ENCODE data around the gene CSMD2. TPM values are rescaled to one million over a fixed set of nuclear protein-coding genes. Genes with fewer than 3 reads are reported as not detected.

Gene CSMD2
- total and polyA plus RNA-seq, 2 experiments from 2014 or later = 5.3 to 16.6 TPM

GRCh38 chr1:33768106-33768505 is 396.9 kb downstream of the CSMD2 start (continued):
- TF ChIP-seq, protein P1, sequence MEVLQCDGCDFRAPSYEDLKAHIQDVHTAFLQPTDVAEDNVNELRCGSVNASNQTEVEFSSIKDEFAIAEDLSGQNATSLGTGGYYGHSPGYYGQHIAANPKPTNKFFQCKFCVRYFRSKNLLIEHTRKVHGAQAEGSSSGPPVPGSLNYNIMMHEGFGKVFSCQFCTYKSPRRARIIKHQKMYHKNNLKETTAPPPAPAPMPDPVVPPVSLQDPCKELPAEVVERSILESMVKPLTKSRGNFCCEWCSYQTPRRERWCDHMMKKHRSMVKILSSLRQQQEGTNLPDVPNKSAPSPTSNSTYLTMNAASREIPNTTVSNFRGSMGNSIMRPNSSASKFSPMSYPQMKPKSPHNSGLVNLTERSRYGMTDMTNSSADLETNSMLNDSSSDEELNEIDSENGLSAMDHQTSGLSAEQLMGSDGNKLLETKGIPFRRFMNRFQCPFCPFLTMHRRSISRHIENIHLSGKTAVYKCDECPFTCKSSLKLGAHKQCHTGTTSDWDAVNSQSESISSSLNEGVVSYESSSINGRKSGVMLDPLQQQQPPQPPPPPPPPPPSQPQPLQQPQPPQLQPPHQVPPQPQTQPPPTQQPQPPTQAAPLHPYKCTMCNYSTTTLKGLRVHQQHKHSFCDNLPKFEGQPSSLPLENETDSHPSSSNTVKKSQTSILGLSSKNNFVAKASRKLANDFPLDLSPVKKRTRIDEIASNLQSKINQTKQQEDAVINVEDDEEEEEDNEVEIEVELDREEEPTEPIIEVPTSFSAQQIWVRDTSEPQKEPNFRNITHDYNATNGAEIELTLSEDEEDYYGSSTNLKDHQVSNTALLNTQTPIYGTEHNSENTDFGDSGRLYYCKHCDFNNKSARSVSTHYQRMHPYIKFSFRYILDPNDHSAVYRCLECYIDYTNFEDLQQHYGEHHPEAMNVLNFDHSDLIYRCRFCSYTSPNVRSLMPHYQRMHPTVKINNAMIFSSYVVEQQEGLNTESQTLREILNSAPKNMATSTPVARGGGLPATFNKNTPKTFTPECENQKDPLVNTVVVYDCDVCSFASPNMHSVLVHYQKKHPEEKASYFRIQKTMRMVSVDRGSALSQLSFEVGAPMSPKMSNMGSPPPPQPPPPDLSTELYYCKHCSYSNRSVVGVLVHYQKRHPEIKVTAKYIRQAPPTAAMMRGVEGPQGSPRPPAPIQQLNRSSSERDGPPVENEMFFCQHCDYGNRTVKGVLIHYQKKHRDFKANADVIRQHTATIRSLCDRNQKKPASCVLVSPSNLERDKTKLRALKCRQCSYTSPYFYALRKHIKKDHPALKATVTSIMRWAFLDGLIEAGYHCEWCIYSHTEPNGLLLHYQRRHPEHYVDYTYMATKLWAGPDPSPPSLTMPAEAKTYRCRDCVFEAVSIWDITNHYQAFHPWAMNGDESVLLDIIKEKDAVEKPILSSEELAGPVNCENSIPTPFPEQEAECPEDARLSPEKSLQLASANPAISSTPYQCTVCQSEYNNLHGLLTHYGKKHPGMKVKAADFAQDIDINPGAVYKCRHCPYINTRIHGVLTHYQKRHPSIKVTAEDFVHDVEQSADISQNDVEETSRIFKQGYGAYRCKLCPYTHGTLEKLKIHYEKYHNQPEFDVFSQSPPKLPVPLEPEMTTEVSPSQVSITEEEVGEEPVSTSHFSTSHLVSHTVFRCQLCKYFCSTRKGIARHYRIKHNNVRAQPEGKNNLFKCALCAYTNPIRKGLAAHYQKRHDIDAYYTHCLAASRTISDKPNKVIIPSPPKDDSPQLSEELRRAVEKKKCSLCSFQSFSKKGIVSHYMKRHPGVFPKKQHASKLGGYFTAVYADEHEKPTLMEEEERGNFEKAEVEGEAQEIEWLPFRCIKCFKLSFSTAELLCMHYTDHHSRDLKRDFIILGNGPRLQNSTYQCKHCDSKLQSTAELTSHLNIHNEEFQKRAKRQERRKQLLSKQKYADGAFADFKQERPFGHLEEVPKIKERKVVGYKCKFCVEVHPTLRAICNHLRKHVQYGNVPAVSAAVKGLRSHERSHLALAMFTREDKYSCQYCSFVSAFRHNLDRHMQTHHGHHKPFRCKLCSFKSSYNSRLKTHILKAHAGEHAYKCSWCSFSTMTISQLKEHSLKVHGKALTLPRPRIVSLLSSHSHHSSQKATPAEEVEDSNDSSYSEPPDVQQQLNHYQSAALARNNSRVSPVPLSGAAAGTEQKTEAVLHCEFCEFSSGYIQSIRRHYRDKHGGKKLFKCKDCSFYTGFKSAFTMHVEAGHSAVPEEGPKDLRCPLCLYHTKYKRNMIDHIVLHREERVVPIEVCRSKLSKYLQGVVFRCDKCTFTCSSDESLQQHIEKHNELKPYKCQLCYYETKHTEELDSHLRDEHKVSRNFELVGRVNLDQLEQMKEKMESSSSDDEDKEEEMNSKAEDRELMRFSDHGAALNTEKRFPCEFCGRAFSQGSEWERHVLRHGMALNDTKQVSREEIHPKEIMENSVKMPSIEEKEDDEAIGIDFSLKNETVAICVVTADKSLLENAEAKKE (CRISPR knock-in tag; IDR thresholded peaks at IDR 0.05) = no peak
- TF ChIP-seq ZNF114 (CRISPR knock-in tag; IDR thresholded peaks at IDR 0.05) = no peak
- TF ChIP-seq NANOG (IDR thresholded peaks at IDR 0.05; ENCODE audit: borderline replicate concordance) = no peak

DNA sequence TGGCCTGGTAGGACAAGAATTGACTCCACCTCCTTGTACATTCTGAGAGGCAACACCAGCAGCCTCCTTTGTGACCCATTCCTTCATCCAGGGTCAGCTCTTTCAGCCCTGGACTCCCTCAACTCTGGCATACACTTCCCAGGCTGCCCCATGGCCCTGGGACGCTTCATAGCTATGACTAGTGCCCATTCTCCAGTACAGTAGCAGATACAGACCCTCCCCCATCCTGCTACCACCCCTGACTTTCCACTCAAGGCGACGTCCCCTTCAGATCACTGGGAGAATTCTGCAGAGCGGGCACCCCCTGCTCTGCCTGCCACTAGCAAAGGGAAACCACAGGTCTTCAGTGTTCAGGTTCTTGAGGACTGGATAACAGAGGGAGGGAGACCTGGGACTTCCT is 400.9 kb downstream of the CSMD2 start:
- ATAC-seq (no peak), DNase-seq (ENCODE audit: low spot score) (no peak)
- Histone ChIP-seq H3K27ac (ENCODE audit: low read depth) (no peak overlapping the region), H3K4me3 (no peak overlapping the region), H3K4me2 (no peak overlapping the region), H3K4me1 (ENCODE audit: insufficient read depth) (no peaks in the 10 kb centered on the region), H3K9me2 (ENCODE audit: insufficient read depth) (peaks cover 5% of the 10 kb centered on the region), H3K27me3 (ENCODE audit: insufficient read depth) (no peaks in the 10 kb centered on the region), H4K20me1 (replicated peaks; ENCODE audit: insufficient read depth) (no peaks in the 10 kb centered on the region), H2AFZ (no peak overlapping the region), H3K79me2 (replicated peaks; ENCODE audit: insufficient read depth) (no peaks in the 10 kb centered on the region), H3F3A (replicated peaks; ENCODE audit: low read depth) (no peaks in the 10 kb centered on the region), H3K36me3 (ENCODE audit: insufficient read depth) (no peaks in the 10 kb centered on the region)
- no peak overlapping the region for H3K4me3 Mint-ChIP-seq
- H3K4me1 Mint-ChIP-seq = no peaks in the 10 kb centered on the region
- no peak overlapping the region for H3K27ac Mint-ChIP-seq
- no peaks in the 10 kb centered on the region for H3K9me3 Mint-ChIP-seq
- no peaks in the 10 kb centered on the region; the same call in 2 of the 3 replicates for H3K36me3 Mint-ChIP-seq (ENCODE audit: low read depth)
- no peak for TF ChIP-seq POLR2AphosphoS5 (IDR thresholded peaks at IDR 0.05; ENCODE audit: low read depth)
- peaks cover 2% of the 10 kb centered on the region for H3K27me3 Mint-ChIP-seq (ENCODE audit: insufficient read depth, low read depth, poor library complexity)

GRCh38 chr1:33763406-33763805 is 401.6 kb downstream of the CSMD2 start:
- Histone ChIP-seq H2AFZ (no peak overlapping the region), H3K27me3 (ENCODE audit: insufficient read depth) (no peaks in the 10 kb centered on the region), H3K4me1 (ENCODE audit: insufficient read depth) (no peaks in the 10 kb centered on the region), H4K20me1 (replicated peaks; ENCODE audit: insufficient read depth) (no peaks in the 10 kb centered on the region), H3K9me2 (ENCODE audit: insufficient read depth) (peaks cover 5% of the 10 kb centered on the region), H3K4me3 (no peak overlapping the region), H3K4me2 (no peak overlapping the region), H3F3A (replicated peaks; ENCODE audit: low read depth) (no peaks in the 10 kb centered on the region), H3K27ac (ENCODE audit: low read depth) (no peak overlapping the region), H3K79me2 (replicated peaks; ENCODE audit: insufficient read depth) (no peaks in the 10 kb centered on the region), H3K36me3 (ENCODE audit: insufficient read depth) (no peaks in the 10 kb centered on the region)
- Mint-ChIP-seq H3K4me3 (no peak overlapping the region), H3K9me3 (no peaks in the 10 kb centered on the region), H3K4me1 (no peaks in the 10 kb centered on the region), H3K27ac (no peak overlapping the region), H3K36me3 (ENCODE audit: low read depth) (no peaks in the 10 kb centered on the region; the same call in 2 of the 3 replicates), H3K27me3 (ENCODE audit: insufficient read depth, low read depth, poor library complexity) (peaks cover 2% of the 10 kb centered on the region)
- ATAC-seq (no peak), DNase-seq (ENCODE audit: low spot score) (no peak)
- no peak for TF ChIP-seq EZH2phosphoT487 (IDR thresholded peaks at IDR 0.05; ENCODE audit: unreplicated experiment)
- no peak for TF ChIP-seq CREB1 (CRISPR knock-in tag; IDR thresholded peaks at IDR 0.05; ENCODE audit: low read depth)
- TF ChIP-seq, protein P2, sequence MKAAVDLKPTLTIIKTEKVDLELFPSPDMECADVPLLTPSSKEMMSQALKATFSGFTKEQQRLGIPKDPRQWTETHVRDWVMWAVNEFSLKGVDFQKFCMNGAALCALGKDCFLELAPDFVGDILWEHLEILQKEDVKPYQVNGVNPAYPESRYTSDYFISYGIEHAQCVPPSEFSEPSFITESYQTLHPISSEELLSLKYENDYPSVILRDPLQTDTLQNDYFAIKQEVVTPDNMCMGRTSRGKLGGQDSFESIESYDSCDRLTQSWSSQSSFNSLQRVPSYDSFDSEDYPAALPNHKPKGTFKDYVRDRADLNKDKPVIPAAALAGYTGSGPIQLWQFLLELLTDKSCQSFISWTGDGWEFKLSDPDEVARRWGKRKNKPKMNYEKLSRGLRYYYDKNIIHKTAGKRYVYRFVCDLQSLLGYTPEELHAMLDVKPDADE (IDR thresholded peaks at IDR 0.05) = no peak
- TF ChIP-seq ZNF331 (CRISPR knock-in tag; IDR thresholded peaks at IDR 0.05; ENCODE audit: low read depth) = no peak
- no peak for TF ChIP-seq EZH2 (IDR thresholded peaks at IDR 0.05; ENCODE audit: low read depth, unreplicated experiment)
- TF ChIP-seq CTCF (conservative IDR thresholded peaks at IDR 0.05; ENCODE audit: low read depth in 2 of 2) = no peak
- TF ChIP-seq POLR2AphosphoS5 (IDR thresholded peaks at IDR 0.05; ENCODE audit: low read depth) = no peak
- TF ChIP-seq JUNB (IDR thresholded peaks at IDR 0.05; ENCODE audit: unreplicated experiment) = no peak
- TF ChIP-seq NANOG (IDR thresholded peaks at IDR 0.05; ENCODE audit: borderline replicate concordance) = no peak
- no peak for TF ChIP-seq STAT1 (IDR thresholded peaks at IDR 0.05; ENCODE audit: unreplicated experiment)
- TF ChIP-seq ZNF114 (CRISPR knock-in tag; IDR thresholded peaks at IDR 0.05) = no peak
